Caco-2 (cell line): Measurements from ENCODE around the gene PIGR. TPM values are rescaled to one million over a fixed set of nuclear protein-coding genes. Genes with fewer than 3 reads are reported as not detected.
A peak's percentile ranks its signal among the peaks of the same experiment; 100 is the strongest.

Experiments
- BruUV-seq: library from RNA; stranded (reverse); fragments of 400-500 nt; replicated peaks from 2 replicates; lab custom pipeline; 2021; lab: Mats Ljungman, UMichigan
- CTCF ChIA-PET: fragments of 300-600 bp; sonication (Branson Sonifier 250); formaldehyde crosslinking; loops from one replicate; lab custom pipeline; 2022; ENCODE audit warnings: antibody characterized with exemption; lab: Charles Lee
- POLR2A ChIA-PET: fragments of 300-600 bp; sonication (Branson Sonifier 250); formaldehyde crosslinking; loops from one replicate; lab custom pipeline; 2022; ENCODE audit warnings: antibody characterized with exemption; lab: Charles Lee
- DNase-seq, 2 experiments: peaks; one replicate each; pipeline versions ENCODE4 v3.0.0 to v3.0.0-alpha.2; 2020 to 2022
- H3K27me3 ChIP-seq: replicated peaks from 2 replicates; pipeline ENCODE4 v1.6.0; 2011; ENCODE audit warnings: low read length; ENCODE audit not compliant: control insufficient read depth, insufficient read depth
- H3K36me3 ChIP-seq: 2 replicates; pipeline ENCODE4 v1.5.1; 2011; ENCODE audit warnings: low read length; ENCODE audit not compliant: control insufficient read depth, insufficient read depth
- H3K4me1 ChIP-seq: fragments of 250-450 bp; sonication (Bioruptor Pico); 2 replicates; pipeline ENCODE4 v1.5.1; 2020; ENCODE audit warnings: mild to moderate bottlenecking
- H3K4me3 ChIP-seq: 2 replicates; pipeline ENCODE4 v1.5.1; 2011; ENCODE audit warnings: low read depth, mild to moderate bottlenecking, control low read depth, low read length
- H3K9me3 ChIP-seq: fragments of 250-450 bp; sonication (Bioruptor Pico); 2 replicates; pipeline ENCODE4 v1.5.1; 2020; ENCODE audit warnings: mild to moderate bottlenecking, moderate library complexity
- H3K27ac Mint-ChIP-seq: one replicate; pipeline ENCODE4 v1.8.0; 2022; ENCODE audit warnings: mixed read lengths; ENCODE audit not compliant: unreplicated experiment
- H3K27me3 Mint-ChIP-seq: one replicate; pipeline ENCODE4 v1.8.0; 2022; ENCODE audit warnings: mixed read lengths; ENCODE audit not compliant: insufficient read depth, unreplicated experiment
- H3K36me3 Mint-ChIP-seq: one replicate; pipeline ENCODE4 v1.8.0; 2022; ENCODE audit warnings: mild to moderate bottlenecking, mixed read lengths; ENCODE audit not compliant: insufficient read depth, unreplicated experiment
- H3K4me1 Mint-ChIP-seq: one replicate; pipeline ENCODE4 v1.8.0; 2022; ENCODE audit warnings: low read depth, mixed read lengths; ENCODE audit not compliant: unreplicated experiment
- H3K4me3 Mint-ChIP-seq: one replicate; pipeline ENCODE4 v1.8.0; 2022; ENCODE audit warnings: mild to moderate bottlenecking, moderate library complexity, mixed read lengths; ENCODE audit not compliant: unreplicated experiment
- H3K9me3 Mint-ChIP-seq: one replicate; pipeline ENCODE4 v1.8.0; 2022; ENCODE audit warnings: mixed read lengths; ENCODE audit not compliant: unreplicated experiment
- intact Hi-C: fragments of 100-400 bp; cut with micrococcal nuclease; formaldehyde crosslinking; loops from one replicate; pipeline ENCODE4 v1.10.0; 2022; ENCODE audit not compliant: unreplicated experiment
- total RNA-seq: library from RNA; stranded (reverse); gene quantifications from 2 replicates; pipeline ENCODE4 v1.2.3, GENCODE V29; 2022
- TF ChIP-seq, protein P1 (sequence below), 2 experiments: fragments of 200-600 bp in 1 of 2; IDR thresholded peaks; 1 replicate in 1 of 2; 2 replicates in 1 of 2; pipeline versions ENCODE4 v1.5.1 to v1.8.0; 2011 to 2022; ENCODE audit warnings: antibody characterized with exemption in 1 of 2, control low read depth in 1 of 2, inconsistent platforms in 1 of 2, low read depth in 1 of 2, low read length in 1 of 2, mild to moderate bottlenecking in 1 of 2, moderate library complexity in 1 of 2; ENCODE audit not compliant: insufficient read depth in 1 of 2, severe bottlenecking in 1 of 2, unreplicated experiment in 1 of 2

PIGR gene
- total RNA-seq, 1 experiment from 2014 or later: not detected

DNA sequence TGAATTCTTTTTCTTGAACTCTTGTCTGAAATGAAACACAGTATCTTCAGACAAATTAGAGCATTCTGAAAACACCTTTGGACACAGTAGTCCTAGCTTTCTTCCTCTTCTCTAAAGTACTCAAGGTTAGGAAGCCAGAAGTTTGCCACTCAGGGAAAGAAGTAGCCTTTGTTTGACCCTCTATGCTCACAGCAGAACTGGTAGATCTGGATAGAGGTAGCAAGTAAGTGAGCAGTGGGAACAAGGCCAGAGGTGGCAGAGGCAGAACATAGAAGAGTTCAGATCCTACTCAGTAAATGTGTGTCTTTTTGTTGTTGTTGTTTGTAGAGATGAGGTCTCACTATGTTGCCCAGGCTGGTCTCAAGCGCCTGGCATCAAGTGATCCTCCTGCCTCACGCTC, 7.4 kb upstream of the PIGR start:
- peaks cover 43% of the 10 kb centered on the region for H3K4me1 Mint-ChIP-seq

DNA sequence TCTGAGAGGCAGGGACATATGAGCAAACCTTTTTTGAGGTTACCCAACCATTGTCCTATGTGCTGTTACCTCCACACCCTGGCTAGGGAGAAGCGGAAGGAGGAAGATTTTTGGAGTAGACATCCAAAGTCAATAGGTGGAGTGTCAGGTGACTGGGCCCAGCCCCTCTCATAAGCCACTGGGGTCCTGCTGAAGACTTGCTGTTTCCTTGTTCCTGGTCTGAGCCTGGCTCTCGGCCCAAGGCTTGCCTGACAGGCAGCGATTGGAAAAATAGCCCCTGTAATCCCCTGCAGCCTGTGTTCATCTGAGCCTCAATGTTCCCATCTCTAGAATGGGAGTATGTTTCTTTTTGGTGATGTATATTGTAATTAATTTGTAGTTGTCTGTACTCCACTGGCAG, 6.9 kb upstream of the PIGR start:
- H3K36me3 ChIP-seq: no peaks in the 10 kb centered on the region
- Mint-ChIP-seq H3K27me3 (no peaks in the 10 kb centered on the region), H3K4me1 (peaks cover 43% of the 10 kb centered on the region), H3K27ac (no peak overlapping the region), H3K36me3 (no peaks in the 10 kb centered on the region), H3K9me3 (peaks cover 6% of the 10 kb centered on the region), H3K4me3 (no peak overlapping the region)
- CTCF ChIA-PET: no interaction called here
- TF ChIP-seq, protein P1, sequence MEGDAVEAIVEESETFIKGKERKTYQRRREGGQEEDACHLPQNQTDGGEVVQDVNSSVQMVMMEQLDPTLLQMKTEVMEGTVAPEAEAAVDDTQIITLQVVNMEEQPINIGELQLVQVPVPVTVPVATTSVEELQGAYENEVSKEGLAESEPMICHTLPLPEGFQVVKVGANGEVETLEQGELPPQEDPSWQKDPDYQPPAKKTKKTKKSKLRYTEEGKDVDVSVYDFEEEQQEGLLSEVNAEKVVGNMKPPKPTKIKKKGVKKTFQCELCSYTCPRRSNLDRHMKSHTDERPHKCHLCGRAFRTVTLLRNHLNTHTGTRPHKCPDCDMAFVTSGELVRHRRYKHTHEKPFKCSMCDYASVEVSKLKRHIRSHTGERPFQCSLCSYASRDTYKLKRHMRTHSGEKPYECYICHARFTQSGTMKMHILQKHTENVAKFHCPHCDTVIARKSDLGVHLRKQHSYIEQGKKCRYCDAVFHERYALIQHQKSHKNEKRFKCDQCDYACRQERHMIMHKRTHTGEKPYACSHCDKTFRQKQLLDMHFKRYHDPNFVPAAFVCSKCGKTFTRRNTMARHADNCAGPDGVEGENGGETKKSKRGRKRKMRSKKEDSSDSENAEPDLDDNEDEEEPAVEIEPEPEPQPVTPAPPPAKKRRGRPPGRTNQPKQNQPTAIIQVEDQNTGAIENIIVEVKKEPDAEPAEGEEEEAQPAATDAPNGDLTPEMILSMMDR (IDR thresholded peaks at IDR 0.05; ENCODE audit: insufficient read depth in 1 of 2, low read depth in 1 of 2, low read length in 1 of 2, severe bottlenecking in 1 of 2, unreplicated experiment in 1 of 2): no peak
- intact Hi-C loops: loop anchor here (2.0 kb wide), 1 partner anchor 16 kb away; no protein-coding TSS in a partner anchor
- no peak for DNase-seq
- peaks cover 55% of the 10 kb centered on the region for H3K4me1 ChIP-seq
- H3K4me3 ChIP-seq: no peak overlapping the region
- H3K9me3 ChIP-seq: peaks cover 7% of the 10 kb centered on the region; the same call in 1 of the 2 replicates
- POLR2A ChIA-PET: no interaction called here
- no TSS peak for BruUV-seq
- H3K27me3 ChIP-seq: no peaks in the 10 kb centered on the region

More for the DNA sequence above, 7.4 kb upstream of the PIGR start:
- CTCF ChIA-PET: interaction anchor here (2.4 kb wide), 1 partner anchor 26 kb away, joined by 10 read pairs; no protein-coding TSS in a partner anchor
- POLR2A ChIA-PET: no interaction called here
- no peak overlapping the region for H3K4me3 Mint-ChIP-seq
- BruUV-seq: no TSS peak
- no peak overlapping the region for H3K27ac Mint-ChIP-seq
- no peak overlapping the region for H3K4me3 ChIP-seq
- no peaks in the 10 kb centered on the region for H3K27me3 ChIP-seq
- H3K36me3 ChIP-seq: no peaks in the 10 kb centered on the region
- H3K9me3 Mint-ChIP-seq: peaks cover 6% of the 10 kb centered on the region
- no peak for DNase-seq
- H3K36me3 Mint-ChIP-seq: no peaks in the 10 kb centered on the region
- H3K27me3 Mint-ChIP-seq: no peaks in the 10 kb centered on the region
- TF ChIP-seq, protein P1 (IDR thresholded peaks at IDR 0.05; ENCODE audit: insufficient read depth in 1 of 2, low read depth in 1 of 2, low read length in 1 of 2, severe bottlenecking in 1 of 2, unreplicated experiment in 1 of 2): no peak
- intact Hi-C loops: loop anchor here (2.0 kb wide), 1 partner anchor 15 kb away; no protein-coding TSS in a partner anchor
- H3K9me3 ChIP-seq: peaks cover 7% of the 10 kb centered on the region; the same call in 1 of the 2 replicates
- peaks cover 55% of the 10 kb centered on the region for H3K4me1 ChIP-seq

DNA sequence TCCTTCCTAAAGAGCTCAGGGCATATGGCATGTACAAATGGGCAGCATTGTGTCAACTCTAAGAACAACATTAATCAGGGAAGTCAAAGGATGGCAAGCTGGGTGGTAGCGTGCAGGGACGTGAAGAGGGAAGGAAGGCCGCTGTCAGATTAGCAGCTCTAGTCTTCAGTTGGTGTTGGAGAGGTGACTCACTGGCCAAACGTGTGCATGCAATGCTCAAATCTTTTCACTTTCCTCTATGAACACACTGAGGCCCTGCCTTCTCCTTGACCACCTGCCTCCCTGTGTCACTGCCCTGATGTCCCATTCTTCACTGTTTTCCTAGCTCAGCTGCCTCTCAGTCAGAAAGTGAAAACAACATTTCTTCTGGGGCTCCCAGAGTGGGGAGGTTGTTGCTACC, 5.9 kb upstream of the PIGR start:
- no peaks in the 10 kb centered on the region for H3K27me3 ChIP-seq
- no TSS peak for BruUV-seq

More for the DNA sequence above, 5.9 kb upstream of the PIGR start:
- Mint-ChIP-seq H3K9me3 (peaks cover 6% of the 10 kb centered on the region), H3K27me3 (no peaks in the 10 kb centered on the region), H3K36me3 (no peaks in the 10 kb centered on the region), H3K4me3 (peak overlapping the region; percentile 30), H3K27ac (peak overlapping the region; percentile 82), H3K4me1 (peaks cover 43% of the 10 kb centered on the region)
- Histone ChIP-seq H3K4me3 (no peak overlapping the region), H3K36me3 (no peaks in the 10 kb centered on the region), H3K9me3 (peaks cover 7% of the 10 kb centered on the region; the same call in 1 of the 2 replicates), H3K4me1 (peaks cover 55% of the 10 kb centered on the region)
- DNase-seq: peak; percentile 19 to 63
- TF ChIP-seq, protein P1 (IDR thresholded peaks at IDR 0.05; ENCODE audit: insufficient read depth in 1 of 2, low read depth in 1 of 2, low read length in 1 of 2, severe bottlenecking in 1 of 2, unreplicated experiment in 1 of 2): no peak
- ChIA-PET CTCF (interaction anchor here (0.9 to 2.0 kb wide), 4 partner anchors 11 to 39 kb away, joined by 3 to 6 read pairs (median 5); no protein-coding TSS in a partner anchor), POLR2A (no interaction called here)
- intact Hi-C loops: loop anchor here (2.0 kb wide), 1 partner anchor 17 kb away; no protein-coding TSS in a partner anchor
